IPS DF 6.9 (cell line): Measurements from ENCODE around the gene SRGAP2B.
"Not testable (repeated sequence)": the region's sequence is repeated elsewhere in the genome, so short reads cannot be mapped to it uniquely, and the experiment has no call there.

ENCODE experiments used
- DNase-seq: peaks from one replicate; pipeline ENCODE4 v3.0.0-alpha.2; 2013; ENCODE audit warnings: low read depth, low spot score
- H3K27ac ChIP-seq: one replicate; pipeline ENCODE4 v1.5.1; 2013; ENCODE audit warnings: low read length, control low read depth
- H3K27me3 ChIP-seq: 2 replicates; pipeline ENCODE4 v1.6.1; 2013; ENCODE audit warnings: mild to moderate bottlenecking, low read length; ENCODE audit not compliant: control insufficient read depth, insufficient read depth
- H3K36me3 ChIP-seq: 2 replicates; pipeline ENCODE4 v1.6.1; 2013; ENCODE audit warnings: low read length; ENCODE audit not compliant: control insufficient read depth, insufficient read depth
- H3K4me1 ChIP-seq: 2 replicates; pipeline ENCODE4 v1.6.1; 2013; ENCODE audit warnings: low read length; ENCODE audit not compliant: control insufficient read depth, insufficient read depth
- H3K4me3 ChIP-seq: 2 replicates; pipeline ENCODE4 v1.5.1; 2013; ENCODE audit warnings: mild to moderate bottlenecking, low read length
- H3K9me3 ChIP-seq: 2 replicates; pipeline ENCODE4 v1.6.1; 2013; ENCODE audit warnings: low read length, inconsistent platforms; ENCODE audit not compliant: control insufficient read depth, insufficient read depth
- WGBS: extraction: QIAGEN DNeasy Blood & Tissue Kit; methylation state at CpG from one replicate; pipeline ENCODE4 v1.1.7; 2013; ENCODE audit warnings: mixed read lengths, missing lambda C conversion rate; ENCODE audit not compliant: insufficient read length, insufficient coverage; 5-methylcytosine and 5-hydroxymethylcytosine counted together

SRGAP2B gene

DNA sequence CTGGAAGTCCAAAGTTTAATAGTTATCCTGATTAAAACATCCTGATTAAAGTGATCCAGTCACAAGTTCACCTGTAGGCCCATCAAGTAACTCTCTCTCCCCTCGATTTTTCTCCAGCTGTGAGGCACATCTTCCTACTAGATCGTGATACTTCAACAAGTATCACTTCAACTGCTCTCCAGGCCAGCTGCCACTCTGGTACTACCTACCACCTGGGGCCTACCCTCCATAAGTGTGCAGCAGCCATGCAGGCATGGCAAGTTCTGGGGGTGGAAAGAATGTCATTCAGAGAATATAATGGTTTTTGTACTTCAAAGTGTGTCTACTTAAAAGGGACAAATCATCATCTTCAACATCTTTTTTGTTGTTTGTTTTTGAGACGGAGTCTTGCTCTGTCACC is 14.9 kb downstream of the SRGAP2B start:
- not testable (repeated sequence) for H3K9me3 ChIP-seq, H3K4me3 ChIP-seq, H3K27ac ChIP-seq, DNase-seq, H3K4me1 ChIP-seq, H3K36me3 ChIP-seq, H3K27me3 ChIP-seq
- WGBS, result no CpG with 5 or more reads among the region's 3 CpGs

DNA sequence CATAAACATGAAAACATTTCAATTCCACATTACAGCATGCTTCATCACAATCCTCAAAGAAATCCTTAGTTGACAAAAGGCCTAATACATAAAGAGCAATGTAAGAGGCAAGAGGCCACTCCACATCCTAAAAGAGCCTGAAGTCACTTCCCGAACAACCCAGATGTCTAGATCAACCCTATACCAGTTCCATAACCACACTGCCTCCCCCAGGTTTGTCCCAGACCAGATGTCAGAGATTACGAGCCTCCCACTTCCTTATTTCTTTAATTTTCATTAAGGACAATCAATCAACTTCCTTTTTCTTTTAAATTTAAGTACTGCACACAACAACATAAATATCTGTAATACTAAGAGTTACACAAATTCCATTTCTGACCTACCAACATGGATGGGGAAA is 15.4 kb downstream of the SRGAP2B start:
- not testable (repeated sequence) for H3K4me3 ChIP-seq, H3K9me3 ChIP-seq, H3K27ac ChIP-seq, H3K36me3 ChIP-seq, DNase-seq, H3K27me3 ChIP-seq, H3K4me1 ChIP-seq
- no CpG with 5 or more reads among the region's 2 CpGs for WGBS

DNA sequence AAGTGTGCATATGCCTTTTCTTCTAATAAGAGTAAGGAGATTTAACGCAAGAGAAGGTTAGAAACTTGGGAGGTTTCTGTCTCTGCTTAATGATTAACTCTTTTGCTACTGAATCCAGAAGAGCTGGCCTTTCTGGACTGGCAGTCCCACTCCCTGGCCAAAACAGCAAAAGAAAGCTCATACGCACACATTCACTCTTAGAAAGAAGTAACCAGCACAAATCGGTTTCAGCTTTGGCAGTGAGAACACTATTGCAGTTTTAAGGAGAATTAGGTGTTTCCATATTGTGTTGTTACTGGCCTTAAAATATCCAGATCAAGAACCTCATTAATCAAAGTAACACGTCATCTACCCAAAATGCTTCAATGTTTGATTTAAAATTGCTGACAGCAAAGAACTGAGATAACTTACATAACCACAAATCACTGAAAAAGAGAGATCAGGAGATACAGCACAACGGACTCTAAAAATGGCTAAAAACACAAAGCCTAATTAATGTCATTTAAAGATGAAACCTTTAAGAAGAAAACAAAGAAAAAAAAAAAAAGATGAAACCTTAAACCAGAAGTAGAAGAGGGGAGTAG is 16.2 kb downstream of the SRGAP2B start:
- WGBS, result no CpG with 5 or more reads among the region's 5 CpGs
- H3K27me3 ChIP-seq, result not testable (repeated sequence)

DNA sequence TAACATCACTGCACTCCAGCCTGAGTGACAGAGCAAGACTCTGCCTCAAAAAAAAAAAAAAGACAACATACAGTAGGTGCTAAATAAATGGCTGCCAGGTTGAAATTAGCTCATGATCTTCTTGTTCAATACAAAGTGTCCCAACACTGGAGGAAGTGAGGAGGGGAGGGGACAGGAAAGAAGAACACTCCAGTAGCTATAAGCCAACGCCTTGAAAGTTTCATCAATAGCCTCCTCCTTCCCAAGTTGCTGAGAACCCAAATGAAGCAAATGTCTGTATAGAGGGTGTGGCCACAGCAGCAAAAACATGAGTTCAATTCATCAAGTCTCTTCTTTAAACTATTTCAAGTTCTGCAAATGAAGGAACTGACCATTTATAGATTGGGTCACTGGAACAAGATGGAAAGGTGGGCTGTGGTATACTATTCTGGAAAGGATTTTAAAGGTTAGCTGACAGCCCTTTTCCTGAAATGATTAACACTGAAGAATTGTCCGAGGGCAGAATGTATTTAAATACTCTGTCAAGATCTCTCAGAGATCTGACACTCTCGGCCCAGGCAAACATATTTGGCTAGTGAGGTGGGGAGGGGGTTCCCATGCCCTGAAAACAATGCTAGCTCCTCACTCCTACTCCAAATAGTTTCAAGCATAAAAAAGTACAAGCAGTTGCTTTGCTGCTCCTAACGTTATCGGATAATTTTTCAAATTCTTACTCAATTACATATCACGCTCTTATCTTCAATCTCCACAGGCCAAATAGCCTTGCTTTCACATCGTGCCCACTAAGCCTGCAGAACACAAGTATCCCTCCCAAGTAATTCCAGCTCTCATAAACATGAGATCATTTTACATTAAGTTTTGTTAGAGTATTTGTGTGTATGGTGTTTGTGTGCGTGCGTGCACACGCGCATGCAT is 17.0 kb downstream of the SRGAP2B start:
- H3K4me3 ChIP-seq, H3K36me3 ChIP-seq, H3K9me3 ChIP-seq, H3K27ac ChIP-seq, DNase-seq, H3K27me3 ChIP-seq, H3K4me1 ChIP-seq: not testable (repeated sequence)
- whole genome bisulfite sequencing, result no CpG with 5 or more reads among the region's 11 CpGs

More for the DNA sequence above, 16.2 kb downstream of the SRGAP2B start:
- not testable (repeated sequence) for H3K36me3 ChIP-seq, H3K27ac ChIP-seq, H3K4me1 ChIP-seq, H3K9me3 ChIP-seq, H3K4me3 ChIP-seq, DNase-seq

DNA sequence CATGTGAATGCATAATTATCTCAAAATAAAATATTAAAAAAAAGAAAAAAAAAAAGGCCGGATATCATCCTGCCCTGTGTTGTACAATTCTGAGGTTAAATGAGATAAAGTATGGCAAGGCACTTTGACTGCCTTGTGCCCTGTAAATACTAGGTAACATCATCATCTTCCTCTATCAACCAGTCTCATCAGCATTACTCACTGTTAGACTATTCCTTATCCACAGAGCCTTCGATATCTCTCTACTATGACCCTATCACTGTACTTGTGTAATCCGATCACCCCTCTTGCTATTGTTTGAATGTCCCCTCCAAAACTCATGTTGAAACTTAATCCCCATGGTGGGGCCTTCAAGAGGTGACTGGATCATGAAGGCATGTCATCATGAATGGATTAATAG is 18.3 kb downstream of the SRGAP2B start:
- DNase-seq, H3K27ac ChIP-seq, H3K4me3 ChIP-seq, H3K36me3 ChIP-seq, H3K27me3 ChIP-seq, H3K9me3 ChIP-seq, H3K4me1 ChIP-seq: not testable (repeated sequence)
- no CpG with 5 or more reads among the region's 3 CpGs for WGBS

DNA sequence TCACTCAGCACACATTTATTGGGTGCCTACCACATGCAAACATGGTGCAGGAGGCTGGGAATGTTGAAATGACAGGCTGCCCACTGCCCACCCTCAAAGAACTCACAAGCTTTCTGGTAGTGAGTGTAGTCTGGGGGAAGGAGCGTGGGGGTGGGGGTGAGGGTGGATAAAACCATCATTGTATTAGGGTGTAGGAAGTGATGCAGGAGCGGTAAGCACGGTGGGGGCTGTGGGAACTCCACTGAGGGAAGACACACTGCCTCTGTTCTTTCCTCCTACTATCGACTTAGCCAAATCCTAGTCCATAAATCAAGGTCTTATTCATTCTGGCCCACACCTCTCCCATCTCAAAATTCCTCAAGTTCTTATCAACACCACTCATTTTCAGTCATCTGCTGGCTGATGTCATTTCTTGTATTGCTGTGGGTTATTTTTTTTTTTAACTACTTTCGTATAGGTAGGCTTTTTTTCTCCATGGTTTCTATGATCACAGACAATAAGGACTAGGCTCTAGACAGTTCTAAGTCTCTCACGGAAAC is 21.0 kb downstream of the SRGAP2B start:
- not testable (repeated sequence) for H3K27ac ChIP-seq, DNase-seq, H3K9me3 ChIP-seq, H3K36me3 ChIP-seq, H3K4me3 ChIP-seq, H3K4me1 ChIP-seq, H3K27me3 ChIP-seq
- WGBS, result no CpG with 5 or more reads among the region's 6 CpGs

DNA sequence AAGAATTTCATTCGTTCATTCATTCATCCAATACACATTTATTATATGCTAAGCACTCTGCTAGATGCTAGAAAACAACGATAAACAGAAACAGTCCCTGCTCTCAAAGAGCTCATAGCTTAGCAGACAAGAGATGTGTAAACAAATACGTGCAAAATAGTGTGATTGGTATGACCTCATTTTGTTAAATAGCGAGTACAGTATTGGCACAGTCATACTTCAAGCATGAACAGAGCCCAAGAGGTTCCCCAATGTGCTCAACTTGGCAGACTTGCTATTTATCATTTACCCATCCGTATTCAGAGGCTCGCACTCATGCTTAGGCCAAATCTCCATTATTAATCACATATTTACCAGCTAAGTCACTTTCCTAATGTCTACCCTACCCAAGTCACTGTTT is 23.6 kb downstream of the SRGAP2B start:
- H3K27me3 ChIP-seq, H3K4me3 ChIP-seq: not testable (repeated sequence)
- no CpG with 5 or more reads among the region's 6 CpGs for WGBS

DNA sequence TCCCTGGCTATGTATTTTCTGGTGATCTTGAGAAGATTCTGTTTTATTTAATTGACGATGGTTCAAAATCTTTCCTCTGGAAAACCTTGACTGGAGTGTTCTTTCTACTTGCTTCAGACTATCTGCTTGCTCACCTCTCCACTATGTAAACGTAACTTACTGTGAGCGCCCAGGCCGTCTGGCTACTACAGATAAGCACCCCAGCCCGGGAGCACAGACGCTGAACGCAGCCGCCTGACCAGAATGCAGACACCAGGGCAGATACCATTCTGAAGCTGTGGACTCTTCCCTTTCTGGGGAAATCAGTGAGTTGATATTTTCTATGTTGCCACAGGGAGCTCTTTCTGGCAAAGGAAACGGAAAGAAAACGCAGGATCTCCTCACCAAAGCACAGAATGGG is 28.6 kb downstream of the SRGAP2B start:
- no CpG with 5 or more reads among the region's 10 CpGs for WGBS

More for the DNA sequence above, 23.6 kb downstream of the SRGAP2B start:
- not testable (repeated sequence) for H3K27ac ChIP-seq, DNase-seq, H3K4me1 ChIP-seq, H3K9me3 ChIP-seq, H3K36me3 ChIP-seq

DNA sequence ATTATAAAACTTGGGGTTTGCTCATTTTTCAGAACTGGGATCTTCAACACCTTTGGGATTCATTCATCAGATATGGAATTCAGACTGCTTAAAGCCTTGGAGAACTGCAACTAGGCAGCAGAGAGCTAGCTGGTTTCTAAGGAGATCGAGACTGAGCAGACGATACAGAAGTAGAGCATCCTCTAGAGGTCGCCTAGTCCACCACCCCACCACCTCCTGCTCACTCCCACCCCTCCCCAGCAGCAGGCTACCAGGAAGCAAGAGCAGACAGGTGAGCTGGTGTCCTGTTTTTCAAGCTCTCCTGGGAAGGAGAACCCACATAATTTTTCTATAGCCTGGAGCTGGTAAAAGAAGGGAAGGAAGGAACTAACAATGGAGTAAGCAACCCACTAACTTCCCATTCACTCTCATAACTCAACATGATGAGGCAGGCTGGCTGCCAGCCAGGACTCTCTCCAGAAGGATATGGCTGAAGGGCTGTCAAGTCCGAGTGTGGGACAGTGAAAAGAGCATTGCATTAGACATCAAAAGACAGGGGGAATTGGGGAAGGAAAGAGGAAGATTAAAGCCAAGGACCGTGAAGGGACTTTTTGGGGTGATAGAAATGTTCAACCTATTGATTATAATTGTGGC is 29.8 kb downstream of the SRGAP2B start:
- H3K27ac ChIP-seq, H3K27me3 ChIP-seq, DNase-seq, H3K4me1 ChIP-seq, H3K9me3 ChIP-seq, H3K36me3 ChIP-seq, H3K4me3 ChIP-seq: not testable (repeated sequence)
- WGBS, result no CpG with 5 or more reads among the region's 5 CpGs

More for the DNA sequence above, 28.6 kb downstream of the SRGAP2B start:
- not testable (repeated sequence) for H3K4me1 ChIP-seq, H3K27ac ChIP-seq, H3K36me3 ChIP-seq, DNase-seq, H3K4me3 ChIP-seq, H3K27me3 ChIP-seq, H3K9me3 ChIP-seq

DNA sequence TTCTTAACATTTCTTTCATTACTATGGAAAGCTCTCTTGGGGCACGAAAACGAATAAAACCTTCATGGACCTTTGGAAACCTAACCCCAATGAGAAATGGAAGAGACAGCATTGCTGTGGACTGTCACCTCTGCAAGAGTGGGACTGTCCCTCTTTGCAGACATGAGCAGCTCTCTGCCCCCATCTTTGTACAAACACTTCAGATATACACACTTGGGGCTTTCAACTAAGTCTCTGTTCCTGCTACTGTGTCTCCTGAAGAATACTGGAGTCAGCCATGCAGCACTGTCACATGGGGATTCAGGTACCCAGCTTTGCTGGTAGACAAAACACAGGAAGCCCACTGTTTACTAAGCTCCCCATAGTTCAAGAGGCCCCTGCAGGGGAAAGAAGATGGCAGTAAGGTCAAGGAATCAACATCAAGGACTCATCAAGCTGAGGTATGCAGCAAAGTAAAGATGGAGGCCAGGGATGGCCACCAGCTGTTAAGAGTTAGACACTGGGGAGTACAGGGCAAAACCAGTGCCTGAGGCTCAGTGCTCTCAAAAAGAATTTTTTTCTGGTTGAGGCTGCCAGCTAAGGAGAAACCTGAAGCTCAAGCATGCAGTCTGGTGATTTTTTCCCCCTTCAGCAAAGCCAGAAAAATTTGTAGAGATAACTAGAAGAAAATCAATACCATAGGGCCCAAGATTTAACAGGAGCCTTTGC is 31.0 kb downstream of the SRGAP2B start:
- not testable (repeated sequence) for H3K36me3 ChIP-seq, H3K4me3 ChIP-seq, H3K27ac ChIP-seq, H3K9me3 ChIP-seq, DNase-seq, H3K4me1 ChIP-seq, H3K27me3 ChIP-seq
- WGBS, result no CpG with 5 or more reads among the region's 2 CpGs
